Testis (tissue), 2 donors: ENCODE measurements around the gene WAC.

ENCODE experiments used
- POLR2A ChIP-seq: fragments of 450-650 bp; IDR thresholded peaks from one replicate; pipeline ENCODE4 v1.6.1; 2017; ENCODE audit warnings: antibody characterized with exemption, mild to moderate bottlenecking, moderate library complexity
- TF ChIP-seq, protein P1 (sequence below), 3 experiments: fragments of 450-650 bp in 2 of 3; fragments of 200-600 bp in 1 of 3; sonication (generic) in 1 of 3; IDR thresholded peaks; one replicate each; pipeline ENCODE4 v1.5.1; 2016 to 2019; ENCODE audit warnings: antibody characterized with exemption in 3 of 3, mild to moderate bottlenecking in 2 of 3, moderate library complexity in 1 of 3

- TF ChIP-seq, protein P1, sequence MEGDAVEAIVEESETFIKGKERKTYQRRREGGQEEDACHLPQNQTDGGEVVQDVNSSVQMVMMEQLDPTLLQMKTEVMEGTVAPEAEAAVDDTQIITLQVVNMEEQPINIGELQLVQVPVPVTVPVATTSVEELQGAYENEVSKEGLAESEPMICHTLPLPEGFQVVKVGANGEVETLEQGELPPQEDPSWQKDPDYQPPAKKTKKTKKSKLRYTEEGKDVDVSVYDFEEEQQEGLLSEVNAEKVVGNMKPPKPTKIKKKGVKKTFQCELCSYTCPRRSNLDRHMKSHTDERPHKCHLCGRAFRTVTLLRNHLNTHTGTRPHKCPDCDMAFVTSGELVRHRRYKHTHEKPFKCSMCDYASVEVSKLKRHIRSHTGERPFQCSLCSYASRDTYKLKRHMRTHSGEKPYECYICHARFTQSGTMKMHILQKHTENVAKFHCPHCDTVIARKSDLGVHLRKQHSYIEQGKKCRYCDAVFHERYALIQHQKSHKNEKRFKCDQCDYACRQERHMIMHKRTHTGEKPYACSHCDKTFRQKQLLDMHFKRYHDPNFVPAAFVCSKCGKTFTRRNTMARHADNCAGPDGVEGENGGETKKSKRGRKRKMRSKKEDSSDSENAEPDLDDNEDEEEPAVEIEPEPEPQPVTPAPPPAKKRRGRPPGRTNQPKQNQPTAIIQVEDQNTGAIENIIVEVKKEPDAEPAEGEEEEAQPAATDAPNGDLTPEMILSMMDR (IDR thresholded peaks at IDR 0.05), result no peak
- TF ChIP-seq POLR2A, result no peak
These were observed 45.5 kb downstream of the WAC start for GRCh38 chr10:28578454-28578853.
